Measurements from ENCODE around the gene ZBTB44.

The ZBTB44 gene

DNA sequence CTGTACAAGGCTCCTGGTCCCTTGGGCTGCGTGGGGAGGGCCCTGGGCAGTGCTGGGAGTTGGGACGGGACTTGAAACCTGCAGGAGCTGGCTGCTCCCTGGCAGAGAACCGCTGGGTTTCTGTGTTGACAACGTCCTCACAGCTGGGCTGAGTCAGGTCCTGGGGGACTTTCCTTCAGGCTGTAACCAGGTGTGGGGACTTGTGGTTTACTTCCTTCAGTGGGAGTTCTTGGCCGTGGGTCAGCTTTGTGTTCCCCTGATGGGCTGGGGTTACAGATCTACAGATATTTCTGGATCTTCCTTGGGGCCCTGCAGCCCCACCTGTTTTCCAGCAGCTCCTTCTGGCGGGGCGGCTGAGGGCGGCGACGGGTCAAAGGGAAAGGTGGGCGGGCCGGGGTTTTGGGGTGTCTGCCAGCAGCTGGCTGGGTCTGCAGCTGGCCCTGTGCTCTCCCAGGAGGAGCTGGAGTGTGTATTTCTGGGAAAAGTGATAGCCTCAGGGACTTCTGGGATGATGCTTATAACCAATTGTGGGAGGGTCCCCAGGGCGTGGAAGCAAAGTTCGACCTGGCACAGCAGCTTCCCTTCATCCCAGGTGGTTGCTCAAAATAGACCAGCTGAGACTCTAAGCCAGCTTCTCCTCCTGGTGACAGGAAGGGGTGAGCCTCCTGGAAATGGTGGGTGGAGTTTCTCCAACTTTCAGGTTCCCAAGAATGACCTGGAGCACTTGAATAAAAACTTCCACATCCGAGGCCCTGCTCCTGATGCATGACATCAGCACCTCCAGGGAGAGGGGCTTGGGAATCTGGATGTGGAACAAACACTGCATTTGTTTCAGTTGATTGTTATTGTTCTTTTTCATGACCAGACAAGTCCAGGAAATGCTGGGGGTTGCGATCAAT, 136.0 kb downstream of the ZBTB44 start:
- DNase-seq (ENCODE audit: low read depth in 2 of 2), result no peak

DNA sequence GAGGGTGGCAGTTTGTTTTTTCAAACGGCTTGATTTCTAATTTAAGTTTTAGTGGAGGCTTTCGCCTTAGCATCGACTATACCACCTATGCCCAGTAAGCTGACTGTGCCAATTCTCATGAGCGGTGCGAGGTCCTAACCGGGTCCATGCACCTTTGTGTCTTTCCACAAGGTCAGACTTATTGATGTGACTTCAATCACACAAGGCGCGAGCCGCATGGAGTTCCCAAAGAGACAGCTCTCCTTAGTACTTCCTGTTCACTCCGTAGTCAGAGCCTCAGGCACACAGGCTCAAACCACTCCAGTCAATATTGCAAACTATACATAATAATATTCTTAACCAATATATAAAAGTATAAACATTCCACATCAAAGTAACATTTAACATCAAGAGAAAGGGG, 136.9 kb downstream of the ZBTB44 start:
- no peak for DNase-seq (ENCODE audit: low read depth in 2 of 2)

All from stimulated activated CD4-positive, alpha-beta T cell treated with anti-CD3 and anti-CD28 coated beads, Interleukin-4, amount 100 ng/mL, for 48 hours (primary cell).